Activated CD8-positive, alpha-beta memory T cell treated with anti-CD3 and anti-CD28 coated beads, Interleukin-2, amount 10 ng/mL, durations not matched to agents 7 days and 5 days (primary cell): ENCODE data around the gene TMC7. TPM values are rescaled to one million over a fixed set of nuclear protein-coding genes. Genes with fewer than 3 reads are reported as not detected.

Source experiments
- ATAC-seq: fragments of 150-1000 bp; cut with Tn5 transposase; one replicate; pipeline ENCODE4 v1.10.0; 2021; ENCODE audit warnings: moderate library complexity
- CTCF ChIA-PET: fragments of 350-600 bp; sonication (Branson Sonifier 250); formaldehyde crosslinking; loops from one replicate; lab custom pipeline; 2021; ENCODE audit warnings: antibody characterized with exemption; lab: Charles Lee
- DNase-seq: peaks from one replicate; pipeline ENCODE4 v3.0.0-alpha.2; 2020
- H3K27ac Mint-ChIP-seq: one replicate; pipeline ENCODE4 v1.8.0; 2021; ENCODE audit warnings: mild to moderate bottlenecking, mixed read lengths
- H3K27me3 Mint-ChIP-seq: one replicate; pipeline ENCODE4 v1.8.0; 2021; ENCODE audit warnings: mixed read lengths
- H3K36me3 Mint-ChIP-seq: one replicate; pipeline ENCODE4 v1.8.0; 2021; ENCODE audit warnings: mild to moderate bottlenecking, mixed read lengths
- H3K4me1 Mint-ChIP-seq: one replicate; pipeline ENCODE4 v1.8.0; 2021; ENCODE audit warnings: mixed read lengths
- H3K4me3 Mint-ChIP-seq: one replicate; pipeline ENCODE4 v1.8.0; 2021; ENCODE audit warnings: mild to moderate bottlenecking, moderate library complexity, mixed read lengths
- H3K9me3 Mint-ChIP-seq: one replicate; pipeline ENCODE4 v1.8.0; 2022; ENCODE audit warnings: low read depth, mixed read lengths
- total RNA-seq, 2 experiments: library from RNA; stranded (reverse); gene quantifications; one replicate each; pipeline ENCODE4 v1.2.3, GENCODE V29; 2021

TMC7 gene
- total RNA-seq, 2 experiments from 2014 or later: not detected

GRCh38 chr16:19108409-19109287 lies 124.9 kb downstream of the TMC7 start:
- CTCF ChIA-PET: no interaction called here
- Mint-ChIP-seq H3K27ac (no peak overlapping the region), H3K27me3 (peaks cover 22% of the 10 kb centered on the region), H3K4me1 (peaks cover 10% of the 10 kb centered on the region), H3K9me3 (no peaks in the 10 kb centered on the region), H3K4me3 (no peak overlapping the region), H3K36me3 (no peaks in the 10 kb centered on the region)
- no peak for DNase-seq
- no peak for ATAC-seq

GRCh38 chr16:19109288-19109664 lies 125.5 kb downstream of the TMC7 start:
- Mint-ChIP-seq H3K27ac (no peak overlapping the region), H3K4me1 (peaks cover 10% of the 10 kb centered on the region), H3K4me3 (no peak overlapping the region), H3K27me3 (peaks cover 22% of the 10 kb centered on the region), H3K9me3 (no peaks in the 10 kb centered on the region), H3K36me3 (no peaks in the 10 kb centered on the region)
- ATAC-seq (no peak), DNase-seq (no peak)
- CTCF ChIA-PET: no interaction called here

DNA sequence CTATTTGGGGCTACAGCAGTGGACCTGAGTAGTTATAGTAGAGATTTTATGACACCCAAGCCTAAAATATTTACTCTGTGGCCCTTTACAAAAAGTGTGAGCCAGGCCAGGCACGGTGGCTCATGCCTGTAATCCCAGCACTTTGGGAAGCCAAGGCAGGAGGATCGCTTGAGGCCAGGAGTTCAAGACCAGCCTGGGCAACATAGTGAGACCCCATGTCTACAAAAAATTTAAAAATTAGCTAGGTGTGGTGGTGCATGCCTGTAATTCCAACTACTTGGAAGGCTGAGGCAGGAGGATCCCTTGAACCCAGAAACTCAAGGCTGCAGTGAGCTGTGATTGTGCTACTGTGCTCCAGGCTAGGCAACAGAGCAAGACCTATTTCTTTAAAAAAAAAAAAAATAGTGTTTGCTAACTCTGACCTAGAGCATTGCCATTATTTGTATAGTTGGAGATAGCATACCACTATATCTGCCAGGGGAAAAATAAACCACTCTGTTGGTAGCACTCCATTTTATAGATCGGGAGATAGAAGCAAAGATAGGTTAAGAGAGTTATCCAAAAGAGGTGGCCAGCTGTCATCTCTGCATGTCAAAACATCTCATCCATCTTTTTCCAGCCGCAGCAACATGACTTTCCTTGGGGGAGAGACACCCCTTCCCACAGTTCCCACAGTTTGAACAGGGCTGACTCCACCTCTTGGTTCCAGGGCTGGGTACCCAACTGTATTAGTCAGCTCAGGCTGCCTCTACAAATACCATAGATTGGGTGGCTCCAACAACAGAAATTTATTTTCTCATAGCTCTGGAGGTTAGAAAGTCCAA lies 127.0 kb downstream of the TMC7 start:
- ATAC-seq (no peak), DNase-seq (no peak)
- H3K9me3 Mint-ChIP-seq: no peaks in the 10 kb centered on the region
- H3K4me3 Mint-ChIP-seq: no peak overlapping the region
- H3K27ac Mint-ChIP-seq: no peak overlapping the region
- H3K27me3 Mint-ChIP-seq: peaks cover 19% of the 10 kb centered on the region
- CTCF ChIA-PET: interaction anchor here (0.7 kb wide), 1 partner anchor 706 kb away, joined by 4 read pairs; no protein-coding TSS in a partner anchor
- H3K4me1 Mint-ChIP-seq: peaks cover 13% of the 10 kb centered on the region
- H3K36me3 Mint-ChIP-seq: no peaks in the 10 kb centered on the region

- Mint-ChIP-seq H3K9me3 (no peaks in the 10 kb centered on the region), H3K27ac (no peak overlapping the region), H3K36me3 (no peaks in the 10 kb centered on the region), H3K27me3 (peaks cover 20% of the 10 kb centered on the region), H3K4me1 (peaks cover 21% of the 10 kb centered on the region), H3K4me3 (no peak overlapping the region)
- CTCF ChIA-PET: interaction anchor here (0.8 to 1.0 kb wide), 2 partner anchors 17 to 26 kb away, joined by 3 read pairs; no protein-coding TSS in a partner anchor
- ATAC-seq (no peak), DNase-seq (no peak)
Observed at GRCh38 chr16:19112099-19112407, 128.3 kb downstream of the TMC7 start.

Other genes with a start within 250 kb of the TMC7 start
- gene RPS15A, start 193.6 kb upstream of the TMC7 start, total RNA-seq: 1,000 to 10,000 TPM; 1,517 to 1,668 TPM
- 100 to 1,000 TPM; 194 to 207 TPM for gene ARL6IP1, start 182.4 kb upstream of the TMC7 start, total RNA-seq
- gene SMG1, start 57.5 kb upstream of the TMC7 start, total RNA-seq: 100 to 1,000 TPM; 111 to 147 TPM
- gene COQ7, start 83.7 kb downstream of the TMC7 start, total RNA-seq: 10 to 100 TPM; 12.5 to 14.1 TPM
- gene ITPRIPL2, start 130.0 kb downstream of the TMC7 start, total RNA-seq: 10 to 100 TPM in 1 of 2 experiments, 1 to 10 TPM in 1; 7.1 to 16.7 TPM
- gene SYT17, start 184.3 kb downstream of the TMC7 start, total RNA-seq: not detected